OCI-LY3 (cell line): ENCODE data around the gene SYNE1.

Experiments
- EZH2phosphoT487 ChIP-seq: fragments of 200-600 bp; shearing (Covaris generic); IDR thresholded peaks from 2 replicates; pipeline ENCODE4 v1.6.1; 2018; ENCODE audit warnings: antibody characterized with exemption, mixed run types, low read depth
- TF ChIP-seq, protein P1 (sequence below): fragments of 200-600, 300-600 bp; sonication (generic); IDR thresholded peaks from 2 replicates; pipeline ENCODE4 v1.5.1; 2014; ENCODE audit warnings: antibody characterized with exemption, low read length, low read depth

- TF ChIP-seq, protein P1, sequence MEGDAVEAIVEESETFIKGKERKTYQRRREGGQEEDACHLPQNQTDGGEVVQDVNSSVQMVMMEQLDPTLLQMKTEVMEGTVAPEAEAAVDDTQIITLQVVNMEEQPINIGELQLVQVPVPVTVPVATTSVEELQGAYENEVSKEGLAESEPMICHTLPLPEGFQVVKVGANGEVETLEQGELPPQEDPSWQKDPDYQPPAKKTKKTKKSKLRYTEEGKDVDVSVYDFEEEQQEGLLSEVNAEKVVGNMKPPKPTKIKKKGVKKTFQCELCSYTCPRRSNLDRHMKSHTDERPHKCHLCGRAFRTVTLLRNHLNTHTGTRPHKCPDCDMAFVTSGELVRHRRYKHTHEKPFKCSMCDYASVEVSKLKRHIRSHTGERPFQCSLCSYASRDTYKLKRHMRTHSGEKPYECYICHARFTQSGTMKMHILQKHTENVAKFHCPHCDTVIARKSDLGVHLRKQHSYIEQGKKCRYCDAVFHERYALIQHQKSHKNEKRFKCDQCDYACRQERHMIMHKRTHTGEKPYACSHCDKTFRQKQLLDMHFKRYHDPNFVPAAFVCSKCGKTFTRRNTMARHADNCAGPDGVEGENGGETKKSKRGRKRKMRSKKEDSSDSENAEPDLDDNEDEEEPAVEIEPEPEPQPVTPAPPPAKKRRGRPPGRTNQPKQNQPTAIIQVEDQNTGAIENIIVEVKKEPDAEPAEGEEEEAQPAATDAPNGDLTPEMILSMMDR: no peak
- TF ChIP-seq EZH2phosphoT487: no peak
Observed at GRCh38 chr6:152391179-152391880, 245.8 kb downstream of the SYNE1 start.
